Esophagus squamous epithelium (tissue), 5 donors: Measurements from ENCODE around the gene REV3L. TPM values are rescaled to one million over a fixed set of nuclear protein-coding genes. Genes with fewer than 3 reads are reported as not detected.

Source experiments
- DNase-seq: peaks from one replicate; lab custom pipeline; 2025; lab: John Stamatoyannopoulos, UW
- H3K27ac ChIP-seq, 4 donors: fragments of 200-600 bp; sonication (generic); one replicate each; pipeline ENCODE4 v1.5.1; 2016 to 2019; ENCODE audit warnings: mild to moderate bottlenecking in 1 of 4
- H3K27me3 ChIP-seq, 4 donors: fragments of 200-600 bp; sonication (generic); 1 replicate in 3 of 4; 2 replicates in 1 of 4; pipeline versions ENCODE4 v1.5.1 to v1.6.0; 2017 to 2021; ENCODE audit warnings: antibody characterized with exemption in 1 of 4
- H3K36me3 ChIP-seq, 3 donors: fragments of 200-600 bp; sonication (generic); one replicate each; pipeline ENCODE4 v1.5.1; 2016 to 2019
- H3K4me1 ChIP-seq, 3 donors: fragments of 200-600 bp; sonication (generic); one replicate each; pipeline ENCODE4 v1.5.1; 2017 to 2019
- H3K4me3 ChIP-seq, 4 donors: fragments of 200-600 bp; sonication (generic); 1 replicate in 3 of 4; 2 replicates in 1 of 4; pipeline ENCODE4 v1.5.1; 2016 to 2019; ENCODE audit warnings: mild to moderate bottlenecking in 2 of 4, moderate library complexity in 1 of 4
- H3K9me3 ChIP-seq, 3 donors: fragments of 200-600 bp; sonication (generic); one replicate each; pipeline ENCODE4 v1.5.1; 2016 to 2019
- POLR2A ChIP-seq, 4 donors: fragments of 450-650 bp; IDR thresholded peaks; one replicate each; pipeline ENCODE4 v1.6.1; 2017; ENCODE audit warnings: antibody characterized with exemption in 4 of 4, mild to moderate bottlenecking in 4 of 4, moderate library complexity in 3 of 4
- WGBS, 2 donors: methylation state at CpG; one replicate each; pipeline ENCODE4 v1.1.5; 2018; 5-methylcytosine and 5-hydroxymethylcytosine counted together
- intact Hi-C: fragments of 100-400 bp; cut with DNase I; formaldehyde crosslinking; loops from one replicate; pipeline ENCODE4 v1.15.0; 2022
- total RNA-seq, 4 donors: library from RNA; depleted of rRNA; stranded (reverse); fragments of >200 nt; gene quantifications; one replicate each; pipeline ENCODE4 v1.1.0, GENCODE V29; 2016
- TF ChIP-seq, protein P1 (sequence below), 6 experiments: fragments of 450-650 bp in 4 of 6; fragments of 200-600 bp in 2 of 6; sonication (generic) in 2 of 6; IDR thresholded peaks; one replicate each; pipeline ENCODE4 v1.5.1; 2016 to 2019; ENCODE audit warnings: antibody characterized with exemption in 6 of 6, mild to moderate bottlenecking in 4 of 6, moderate library complexity in 4 of 6
- donor health status: DM: yes; HTN: yes; CAD: no.

Gene REV3L
- total RNA-seq, 4 donors from 2014 or later, result 7.0 to 47.1 (median 18.8) TPM

DNA sequence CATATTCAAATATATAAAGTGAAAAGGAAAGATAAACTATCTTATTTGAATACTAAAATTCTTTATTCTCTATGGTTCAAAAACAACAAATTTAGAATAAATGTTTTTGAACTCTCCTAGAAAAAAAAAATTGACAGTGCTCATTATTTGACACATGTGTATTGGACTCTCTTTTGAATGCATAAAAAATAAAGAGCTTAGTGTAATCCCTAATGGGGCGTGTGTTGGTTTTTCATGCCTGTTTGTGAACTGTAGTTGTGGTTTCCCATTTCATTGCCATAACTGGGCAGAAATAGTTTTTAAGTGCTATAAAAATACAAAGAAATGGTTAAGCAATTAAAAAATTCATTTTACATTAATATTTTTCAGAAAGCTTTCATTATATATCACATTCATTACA is 101.3 kb downstream of the REV3L start:
- no peak overlapping the region for H3K4me3 ChIP-seq
- DNase-seq, result no peak
- whole genome bisulfite sequencing, 2 donors, result 59 to 70% methylated on average over 1 of the region's 1 CpG
- H3K27ac ChIP-seq, result no peak overlapping the region
- intact Hi-C loops, result no loop called here
- no peaks in the 10 kb centered on the region for H3K4me1 ChIP-seq
- no peak for TF ChIP-seq POLR2A (IDR thresholded peaks at IDR 0.05)
- TF ChIP-seq, protein P1, sequence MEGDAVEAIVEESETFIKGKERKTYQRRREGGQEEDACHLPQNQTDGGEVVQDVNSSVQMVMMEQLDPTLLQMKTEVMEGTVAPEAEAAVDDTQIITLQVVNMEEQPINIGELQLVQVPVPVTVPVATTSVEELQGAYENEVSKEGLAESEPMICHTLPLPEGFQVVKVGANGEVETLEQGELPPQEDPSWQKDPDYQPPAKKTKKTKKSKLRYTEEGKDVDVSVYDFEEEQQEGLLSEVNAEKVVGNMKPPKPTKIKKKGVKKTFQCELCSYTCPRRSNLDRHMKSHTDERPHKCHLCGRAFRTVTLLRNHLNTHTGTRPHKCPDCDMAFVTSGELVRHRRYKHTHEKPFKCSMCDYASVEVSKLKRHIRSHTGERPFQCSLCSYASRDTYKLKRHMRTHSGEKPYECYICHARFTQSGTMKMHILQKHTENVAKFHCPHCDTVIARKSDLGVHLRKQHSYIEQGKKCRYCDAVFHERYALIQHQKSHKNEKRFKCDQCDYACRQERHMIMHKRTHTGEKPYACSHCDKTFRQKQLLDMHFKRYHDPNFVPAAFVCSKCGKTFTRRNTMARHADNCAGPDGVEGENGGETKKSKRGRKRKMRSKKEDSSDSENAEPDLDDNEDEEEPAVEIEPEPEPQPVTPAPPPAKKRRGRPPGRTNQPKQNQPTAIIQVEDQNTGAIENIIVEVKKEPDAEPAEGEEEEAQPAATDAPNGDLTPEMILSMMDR (IDR thresholded peaks at IDR 0.05), result no peak
- H3K9me3 ChIP-seq, result no peaks in the 10 kb centered on the region
- H3K36me3 ChIP-seq, result peaks cover 0 to 80% (median 0%) of the 10 kb centered on the region in 3 donors
- no peaks in the 10 kb centered on the region for H3K27me3 ChIP-seq

DNA sequence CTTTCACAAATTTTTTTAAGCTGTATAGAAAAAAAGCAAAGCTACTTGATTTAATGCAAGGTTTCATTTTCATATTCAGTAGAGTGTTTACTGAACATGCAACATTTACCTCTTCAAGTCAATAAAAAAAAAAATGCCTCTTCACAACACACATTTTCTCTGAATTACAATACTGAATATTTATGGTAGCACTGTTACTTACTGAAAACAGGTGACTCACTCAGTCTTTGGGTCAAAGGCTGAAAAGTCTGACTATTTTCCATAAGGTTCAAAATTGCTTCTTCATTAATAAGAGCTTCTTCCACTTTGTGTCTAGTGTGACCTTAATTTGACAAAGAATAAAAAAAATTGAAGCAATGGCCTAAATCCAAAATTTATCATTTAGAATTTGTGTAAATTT is 101.9 kb downstream of the REV3L start:
- Histone ChIP-seq H3K27ac (no peak overlapping the region), H3K9me3 (no peaks in the 10 kb centered on the region), H3K36me3 (peaks cover 0 to 80% (median 2%) of the 10 kb centered on the region in 3 donors), H3K4me1 (no peaks in the 10 kb centered on the region), H3K4me3 (no peak overlapping the region), H3K27me3 (no peaks in the 10 kb centered on the region)
- TF ChIP-seq, protein P1 (IDR thresholded peaks at IDR 0.05), result no peak
- no peak for TF ChIP-seq POLR2A (IDR thresholded peaks at IDR 0.05)
- intact Hi-C loops, result no loop called here
- no peak for DNase-seq

DNA sequence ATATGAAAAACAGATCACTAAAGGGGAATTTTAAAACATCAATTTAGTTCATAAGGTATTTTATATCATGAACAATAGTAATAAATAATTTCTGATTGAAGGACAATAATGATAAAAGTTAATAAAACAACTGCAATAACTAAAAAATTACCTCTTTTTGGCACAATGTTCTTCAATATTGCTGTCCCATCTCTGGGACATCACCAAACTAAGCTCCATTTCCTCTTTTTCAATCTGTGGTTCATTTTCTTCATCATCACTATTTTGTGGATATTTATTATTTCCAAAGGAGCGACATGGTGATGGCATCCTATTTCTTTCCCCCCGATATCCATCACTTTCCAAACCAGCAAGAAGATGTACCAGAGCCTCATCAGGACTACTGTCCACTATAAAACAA is 103.2 kb downstream of the REV3L start:
- DNase-seq, result no peak
- H3K36me3 ChIP-seq, result peaks cover 0 to 85% (median 4%) of the 10 kb centered on the region in 3 donors
- H3K27ac ChIP-seq, result no peak overlapping the region
- H3K4me3 ChIP-seq, result no peak overlapping the region
- H3K9me3 ChIP-seq, result no peaks in the 10 kb centered on the region
- intact Hi-C loops, result no loop called here
- H3K4me1 ChIP-seq, result no peaks in the 10 kb centered on the region
- H3K27me3 ChIP-seq, result no peaks in the 10 kb centered on the region
- no peak for TF ChIP-seq POLR2A (IDR thresholded peaks at IDR 0.05)
- TF ChIP-seq, protein P1 (IDR thresholded peaks at IDR 0.05), result no peak
- WGBS, 2 donors, result 98% methylated on average over 2 of the region's 2 CpGs

DNA sequence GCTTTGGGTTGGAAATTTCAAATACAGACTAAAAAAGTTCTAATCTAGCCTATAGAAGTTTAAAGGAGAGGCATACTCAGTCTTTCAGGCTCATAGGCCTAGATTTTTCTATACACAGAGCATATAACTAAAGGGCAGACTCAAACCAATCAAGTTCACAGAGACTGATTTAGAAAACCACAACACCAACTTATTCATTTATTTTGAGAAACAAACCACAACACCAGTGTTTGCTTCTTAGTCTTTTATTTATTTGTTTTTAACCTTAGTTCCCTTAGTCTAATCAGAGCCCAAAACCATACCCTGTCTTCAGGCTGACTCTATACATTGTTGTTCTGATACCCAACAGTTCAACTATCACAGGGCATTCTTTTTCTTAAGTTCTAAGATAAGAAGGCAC is 103.7 kb downstream of the REV3L start:
- no peak for DNase-seq
- TF ChIP-seq, protein P1 (IDR thresholded peaks at IDR 0.05), result no peak
- TF ChIP-seq POLR2A (IDR thresholded peaks at IDR 0.05), result no peak
- H3K36me3 ChIP-seq, result peaks cover 0 to 85% (median 4%) of the 10 kb centered on the region in 3 donors
- H3K27me3 ChIP-seq, result no peaks in the 10 kb centered on the region
- no peak overlapping the region for H3K27ac ChIP-seq
- intact Hi-C loops, result no loop called here
- no peaks in the 10 kb centered on the region for H3K4me1 ChIP-seq
- H3K9me3 ChIP-seq, result no peaks in the 10 kb centered on the region
- no peak overlapping the region for H3K4me3 ChIP-seq

DNA sequence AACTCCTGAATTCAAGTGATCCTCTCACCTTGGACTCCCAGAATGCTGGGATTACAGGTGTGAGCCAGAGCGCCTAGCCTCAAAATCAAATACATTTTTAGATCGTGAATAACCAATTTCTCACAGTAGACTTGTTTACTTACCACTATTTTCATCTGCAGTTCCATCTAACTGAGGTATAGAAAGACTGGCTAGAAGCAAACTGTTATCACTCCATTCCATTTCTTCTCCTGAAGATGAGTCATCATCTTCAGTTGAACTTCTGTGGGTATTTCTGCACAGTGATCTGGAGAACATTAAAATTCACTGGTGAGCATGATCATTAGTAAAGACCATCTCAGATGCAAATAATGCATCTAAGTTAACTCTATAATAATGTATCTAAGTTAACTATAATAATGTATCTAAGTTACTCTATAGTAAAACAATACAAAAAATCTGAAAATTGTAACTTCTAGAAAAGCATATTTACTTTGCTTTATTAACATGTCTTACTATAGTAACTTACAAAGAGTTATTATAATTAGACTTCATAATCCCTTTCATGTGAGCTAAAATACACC is 105.4 kb downstream of the REV3L start:
- no peak for DNase-seq
- Histone ChIP-seq H3K4me1 (no peaks in the 10 kb centered on the region), H3K27me3 (no peaks in the 10 kb centered on the region), H3K36me3 (peaks cover 0 to 82% (median 4%) of the 10 kb centered on the region in 3 donors), H3K9me3 (no peaks in the 10 kb centered on the region), H3K27ac (no peak overlapping the region), H3K4me3 (no peak overlapping the region)
- intact Hi-C loops, result no loop called here
- WGBS, 2 donors, result 86 to 97% methylated on average over 2 of the region's 2 CpGs
- no peak for TF ChIP-seq POLR2A (IDR thresholded peaks at IDR 0.05)
- TF ChIP-seq, protein P1 (IDR thresholded peaks at IDR 0.05), result no peak
